H1 (cell line): Measurements from ENCODE around the gene USP24.

ENCODE experiments used
- BRCA1 ChIP-seq: IDR thresholded peaks from 2 replicates; pipeline ENCODE4 v1.6.1; 2012; ENCODE audit warnings: low read depth, low read length, improper control_type of control experiment
- CHD2 ChIP-seq: IDR thresholded peaks from 2 replicates; pipeline ENCODE4 v1.6.1; 2012; ENCODE audit warnings: low read length, improper control_type of control experiment
- EP300 ChIP-seq, 2 experiments: IDR thresholded peaks; 1 replicate in 1 of 2; 2 replicates in 1 of 2; pipeline ENCODE4 v1.6.1; 2011 to 2012; ENCODE audit warnings: low read depth in 2 of 2, low read length in 2 of 2, mild to moderate bottlenecking in 2 of 2, borderline replicate concordance in 1 of 2, inconsistent platforms in 1 of 2, moderate library complexity in 1 of 2
- EZH2 ChIP-seq: fragments of 200-600 bp; sonication (generic); IDR thresholded peaks from 2 replicates; pipeline ENCODE4 v1.7.1; 2012; ENCODE audit warnings: low read depth, mild to moderate bottlenecking, moderate library complexity, low read length, inconsistent platforms; ENCODE audit not compliant: severe bottlenecking
- GABPA ChIP-seq: IDR thresholded peaks from 2 replicates; pipeline ENCODE4 v1.6.1; 2011; ENCODE audit warnings: mild to moderate bottlenecking, low read length, moderate library complexity, borderline replicate concordance; ENCODE audit not compliant: insufficient read depth
- HDAC2 ChIP-seq, 2 experiments: fragments of 300-600 bp in 1 of 2; sonication (generic) in 1 of 2; IDR thresholded peaks; 2 replicates each; pipeline ENCODE4 v1.6.1; 2011 to 2012; ENCODE audit warnings: low read depth in 2 of 2, low read length in 2 of 2, mild to moderate bottlenecking in 2 of 2, moderate library complexity in 2 of 2, borderline replicate concordance in 1 of 2, inconsistent platforms in 1 of 2
- POLR2A ChIP-seq, 2 experiments: IDR thresholded peaks; 1 replicate in 1 of 2; 2 replicates in 1 of 2; pipeline ENCODE4 v1.6.1; 2011; ENCODE audit warnings: low read depth in 2 of 2, low read length in 2 of 2, mild to moderate bottlenecking in 2 of 2; ENCODE audit errors: control extremely low read depth in 1 of 2
- POLR2AphosphoS5 ChIP-seq: IDR thresholded peaks from 2 replicates; pipeline ENCODE4 v1.6.1; 2011; ENCODE audit warnings: low read depth, low read length
- SRF ChIP-seq: IDR thresholded peaks from 2 replicates; pipeline ENCODE4 v1.6.1; 2011; ENCODE audit warnings: mild to moderate bottlenecking, low read depth, low read length, moderate library complexity
- TAF1 ChIP-seq: IDR thresholded peaks from 2 replicates; pipeline ENCODE4 v1.6.1; 2011; ENCODE audit warnings: mild to moderate bottlenecking, low read depth, low read length
- ZNF274 ChIP-seq: IDR thresholded peaks from 2 replicates; pipeline ENCODE4 v1.7.0; 2012; ENCODE audit warnings: low read length, borderline replicate concordance; ENCODE audit errors: extremely low read depth
- TF ChIP-seq, protein P1 (sequence below), 3 experiments: IDR thresholded peaks; 1 replicate in 2 of 3; 2 replicates in 1 of 3; pipeline versions ENCODE4 v1.5.1 to v1.6.1; 2011; ENCODE audit warnings: low read length in 3 of 3, mild to moderate bottlenecking in 3 of 3, inconsistent platforms in 2 of 3, low read depth in 1 of 3, moderate library complexity in 1 of 3; ENCODE audit not compliant: insufficient read depth in 1 of 3; ENCODE audit errors: control extremely low read depth in 1 of 3
- TF ChIP-seq, protein P2 (sequence below): IDR thresholded peaks from 2 replicates; pipeline ENCODE4 v1.6.1; 2012; ENCODE audit warnings: inconsistent platforms

DNA sequence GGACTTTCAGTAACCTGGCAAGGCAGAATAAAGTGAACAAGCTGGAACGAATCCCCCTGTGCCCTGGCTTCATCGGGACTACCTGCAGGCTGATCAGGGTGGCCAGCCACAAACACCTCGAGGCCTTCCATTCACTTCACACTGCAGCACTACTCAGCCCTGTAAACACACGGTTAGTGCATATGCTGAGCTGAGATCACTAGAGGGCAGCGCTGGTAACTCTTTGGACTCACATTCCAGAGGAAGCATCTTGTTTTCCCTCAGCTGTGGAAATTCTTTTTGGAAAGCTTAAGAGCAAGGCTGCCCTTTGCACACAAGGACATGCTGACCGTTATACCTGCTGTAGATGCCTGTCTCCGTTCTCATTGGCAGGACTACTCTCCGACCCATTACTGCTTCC, 143.7 kb downstream of the USP24 start:
- TF ChIP-seq POLR2AphosphoS5: no peak
- TF ChIP-seq CHD2: no peak
- TF ChIP-seq, protein P1, sequence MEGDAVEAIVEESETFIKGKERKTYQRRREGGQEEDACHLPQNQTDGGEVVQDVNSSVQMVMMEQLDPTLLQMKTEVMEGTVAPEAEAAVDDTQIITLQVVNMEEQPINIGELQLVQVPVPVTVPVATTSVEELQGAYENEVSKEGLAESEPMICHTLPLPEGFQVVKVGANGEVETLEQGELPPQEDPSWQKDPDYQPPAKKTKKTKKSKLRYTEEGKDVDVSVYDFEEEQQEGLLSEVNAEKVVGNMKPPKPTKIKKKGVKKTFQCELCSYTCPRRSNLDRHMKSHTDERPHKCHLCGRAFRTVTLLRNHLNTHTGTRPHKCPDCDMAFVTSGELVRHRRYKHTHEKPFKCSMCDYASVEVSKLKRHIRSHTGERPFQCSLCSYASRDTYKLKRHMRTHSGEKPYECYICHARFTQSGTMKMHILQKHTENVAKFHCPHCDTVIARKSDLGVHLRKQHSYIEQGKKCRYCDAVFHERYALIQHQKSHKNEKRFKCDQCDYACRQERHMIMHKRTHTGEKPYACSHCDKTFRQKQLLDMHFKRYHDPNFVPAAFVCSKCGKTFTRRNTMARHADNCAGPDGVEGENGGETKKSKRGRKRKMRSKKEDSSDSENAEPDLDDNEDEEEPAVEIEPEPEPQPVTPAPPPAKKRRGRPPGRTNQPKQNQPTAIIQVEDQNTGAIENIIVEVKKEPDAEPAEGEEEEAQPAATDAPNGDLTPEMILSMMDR (IDR thresholded peaks at IDR 0.05; ENCODE audit: control extremely low read depth in 1 of 3, insufficient read depth in 1 of 3, low read depth in 1 of 3, low read length in 3 of 3): peak; percentile 31 to 83 (median 61)
- TF ChIP-seq GABPA: no peak
- TF ChIP-seq EP300 (IDR thresholded peaks at IDR 0.05; ENCODE audit: borderline replicate concordance in 1 of 2, low read depth in 2 of 2, low read length in 2 of 2): no peak
- TF ChIP-seq, protein P2, sequence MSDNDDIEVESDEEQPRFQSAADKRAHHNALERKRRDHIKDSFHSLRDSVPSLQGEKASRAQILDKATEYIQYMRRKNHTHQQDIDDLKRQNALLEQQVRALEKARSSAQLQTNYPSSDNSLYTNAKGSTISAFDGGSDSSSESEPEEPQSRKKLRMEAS: peak; percentile 65
- no peak for TF ChIP-seq BRCA1
- TF ChIP-seq EZH2: no peak
- TF ChIP-seq POLR2A (IDR thresholded peaks at IDR 0.05; ENCODE audit: control extremely low read depth in 1 of 2, low read depth in 2 of 2, low read length in 2 of 2): no peak
- no peak for TF ChIP-seq SRF
- no peak for TF ChIP-seq TAF1
- no peak for TF ChIP-seq ZNF274
- TF ChIP-seq HDAC2 (IDR thresholded peaks at IDR 0.05; ENCODE audit: borderline replicate concordance in 1 of 2, low read depth in 2 of 2, low read length in 2 of 2): 0 out of 4 replicates have a peak, but pooled peaks of 1 of the 2 experiments have one; percentile 15
